Memory B cell (primary cell): ENCODE data around the gene DNAH2.

Source experiments
- ATAC-seq: fragments of 150-1000 bp; cut with Tn5 transposase; 2 replicates; pipeline ENCODE4 v1.10.0; 2021; ENCODE audit warnings: low read depth, mild to moderate bottlenecking, moderate library complexity
- DNase-seq, 2 donors: peaks; one replicate each; pipeline ENCODE4 v3.0.0; 2022; ENCODE audit warnings: low spot score in 2 of 2
- H3K27ac Mint-ChIP-seq: one replicate; pipeline ENCODE4 v1.8.0; 2022; ENCODE audit warnings: mild to moderate bottlenecking, moderate library complexity, mixed read lengths
- H3K27me3 Mint-ChIP-seq: one replicate; pipeline ENCODE4 v1.8.0; 2022; ENCODE audit warnings: mixed read lengths
- H3K36me3 Mint-ChIP-seq: one replicate; pipeline ENCODE4 v1.8.0; 2022; ENCODE audit warnings: mild to moderate bottlenecking, mixed read lengths
- H3K4me1 Mint-ChIP-seq: one replicate; pipeline ENCODE4 v1.8.0; 2022; ENCODE audit warnings: mixed read lengths
- H3K4me3 Mint-ChIP-seq: one replicate; pipeline ENCODE4 v1.8.0; 2022; ENCODE audit warnings: mild to moderate bottlenecking, moderate library complexity, mixed read lengths
- H3K9me3 Mint-ChIP-seq: one replicate; pipeline ENCODE4 v1.8.0; 2022; ENCODE audit warnings: mixed read lengths

DNAH2 gene

GRCh38 chr17:7836596-7837407 lies 119.3 kb downstream of the DNAH2 start:
- H3K27me3 Mint-ChIP-seq, result peaks cover 8% of the 10 kb centered on the region
- peak overlapping the region; percentile 98 for H3K27ac Mint-ChIP-seq
- H3K4me1 Mint-ChIP-seq, result peaks cover 52% of the 10 kb centered on the region
- H3K4me3 Mint-ChIP-seq, result peak overlapping the region; percentile 92
- peaks cover 5% of the 10 kb centered on the region for H3K36me3 Mint-ChIP-seq
- H3K9me3 Mint-ChIP-seq, result no peaks in the 10 kb centered on the region
- no peak for ATAC-seq
- DNase-seq, result no peak

- Mint-ChIP-seq H3K4me3 (peak overlapping the region; percentile 92), H3K4me1 (peaks cover 57% of the 10 kb centered on the region), H3K27ac (peak overlapping the region; percentile 98), H3K27me3 (peaks cover 4% of the 10 kb centered on the region), H3K9me3 (no peaks in the 10 kb centered on the region), H3K36me3 (peaks cover 5% of the 10 kb centered on the region)
- no peak for ATAC-seq
- DNase-seq, result no peak
These were observed 120.0 kb downstream of the DNAH2 start for GRCh38 chr17:7837408-7838088.

DNA sequence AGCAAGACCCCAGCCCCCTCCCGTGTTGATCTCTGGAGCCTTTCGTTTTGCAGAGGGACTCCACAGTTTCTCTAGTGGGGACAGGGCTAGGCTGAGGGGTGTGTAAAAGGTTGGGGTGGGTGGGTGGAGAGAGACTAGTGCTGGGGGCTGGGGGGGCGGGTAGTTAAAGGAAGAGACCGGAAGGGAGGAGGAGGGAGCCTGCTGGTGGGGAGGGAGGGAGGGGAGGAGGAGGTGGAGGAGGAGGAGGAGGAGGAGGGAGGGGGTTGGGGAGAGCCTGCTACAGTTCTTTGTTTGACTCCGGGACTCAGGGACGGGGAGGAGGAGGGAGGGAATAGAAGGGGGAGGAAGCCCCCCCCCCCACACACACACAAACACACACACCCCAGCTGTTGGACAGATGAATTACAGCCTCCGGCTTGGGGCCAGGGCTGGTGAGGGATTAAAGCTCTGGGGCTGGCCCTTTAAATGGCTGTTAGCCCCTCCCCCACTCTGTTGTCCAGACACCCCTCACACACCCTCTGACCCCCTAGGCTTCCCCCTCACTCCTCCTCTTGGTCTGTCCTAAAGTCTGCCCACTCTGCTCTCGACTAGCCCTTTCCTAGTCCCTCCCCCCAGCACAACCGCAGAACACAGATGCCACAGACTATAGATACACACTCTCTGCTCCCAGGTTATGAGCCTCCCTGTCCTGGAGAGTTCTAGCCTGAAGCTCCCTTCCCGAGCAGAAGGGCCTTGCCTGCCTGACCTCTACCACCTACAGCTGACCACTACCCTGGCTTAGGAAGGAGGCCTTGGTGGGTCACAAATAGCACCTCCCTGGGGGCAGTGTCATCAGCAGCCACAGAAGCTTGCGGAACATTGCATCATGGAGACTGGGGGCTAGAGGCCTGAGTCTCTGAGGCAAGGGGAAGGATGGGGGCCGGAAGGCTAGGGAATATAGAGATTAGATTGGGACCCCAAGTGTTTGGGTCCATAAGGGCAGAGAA lies 120.8 kb downstream of the DNAH2 start:
- Mint-ChIP-seq H3K36me3 (peaks cover 5% of the 10 kb centered on the region), H3K27me3 (peaks cover under 1% of the 10 kb centered on the region), H3K4me1 (peaks cover 59% of the 10 kb centered on the region), H3K27ac (peak overlapping the region; percentile 99), H3K4me3 (peak overlapping the region; percentile 40), H3K9me3 (no peaks in the 10 kb centered on the region)
- peak in 1 of 2 donors; percentile 46 for DNase-seq
- no peak for ATAC-seq

DNA sequence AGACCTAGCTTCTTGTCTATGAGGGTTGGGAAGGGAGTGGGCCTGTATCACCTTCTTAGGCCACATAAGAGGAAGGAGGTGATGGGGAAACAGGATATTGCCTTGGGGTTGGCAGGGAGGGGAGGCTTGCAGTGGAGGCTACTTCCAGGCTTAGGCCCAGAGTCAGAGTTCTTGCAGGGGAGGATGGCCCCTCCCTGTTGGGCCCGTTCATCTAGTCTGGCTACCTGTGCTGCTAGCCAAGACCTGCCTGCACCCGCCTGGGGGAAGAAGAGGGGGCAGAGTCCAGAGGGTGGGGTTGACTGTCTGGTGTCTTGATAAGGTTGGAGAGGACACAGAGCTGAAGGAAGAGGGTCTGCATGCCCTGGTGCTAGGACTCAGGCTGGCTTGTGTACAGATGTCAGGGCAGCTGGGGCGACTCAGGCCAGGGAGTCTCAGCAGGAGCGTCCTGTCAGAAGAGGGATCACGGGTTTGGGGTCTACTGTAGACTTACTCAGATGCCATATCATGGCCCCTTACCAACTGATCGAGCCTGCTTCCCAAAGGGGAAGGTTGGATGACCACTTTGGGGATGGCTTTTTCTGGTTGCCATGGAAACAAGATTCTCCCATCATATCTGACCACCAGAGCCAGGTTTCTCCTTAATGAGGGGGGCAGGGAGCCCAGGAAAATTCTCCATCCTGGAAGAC lies 121.8 kb downstream of the DNAH2 start:
- no peak for DNase-seq
- H3K4me1 Mint-ChIP-seq, result peaks cover 57% of the 10 kb centered on the region
- ATAC-seq, result no peak
- no peaks in the 10 kb centered on the region for H3K27me3 Mint-ChIP-seq
- no peaks in the 10 kb centered on the region for H3K9me3 Mint-ChIP-seq
- H3K27ac Mint-ChIP-seq, result peak overlapping the region; percentile 99
- H3K4me3 Mint-ChIP-seq, result no peak overlapping the region
- H3K36me3 Mint-ChIP-seq, result peaks cover 5% of the 10 kb centered on the region

- Mint-ChIP-seq H3K4me3 (no peak overlapping the region), H3K4me1 (peaks cover 56% of the 10 kb centered on the region), H3K27ac (peak overlapping the region; percentile 99), H3K9me3 (no peaks in the 10 kb centered on the region), H3K36me3 (peaks cover 5% of the 10 kb centered on the region), H3K27me3 (no peaks in the 10 kb centered on the region)
- no peak for ATAC-seq
- no peak for DNase-seq
These were observed 122.3 kb downstream of the DNAH2 start for GRCh38 chr17:7839876-7840261.

DNA sequence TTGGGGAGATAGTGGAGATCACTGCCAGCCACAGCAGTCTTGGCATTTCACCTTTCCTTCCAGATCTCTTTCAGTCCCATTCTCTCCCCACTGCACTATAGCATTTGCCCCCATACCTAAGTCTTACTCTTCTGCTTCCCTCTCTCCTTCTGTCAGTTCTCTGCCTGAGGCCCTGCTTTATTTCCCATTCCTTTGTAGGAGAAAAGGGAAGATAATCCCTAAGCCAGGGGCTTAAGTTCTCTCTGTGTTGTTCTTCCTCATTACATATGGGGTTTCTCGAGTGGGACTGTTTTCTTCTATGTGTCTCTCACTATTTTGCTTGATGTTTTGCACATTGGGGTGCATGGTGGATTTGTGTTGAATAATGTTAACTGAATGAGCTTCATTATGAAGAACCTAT lies 122.9 kb downstream of the DNAH2 start:
- Mint-ChIP-seq H3K27me3 (no peaks in the 10 kb centered on the region), H3K4me3 (peak overlapping the region; percentile 97), H3K27ac (peak overlapping the region; percentile 99), H3K4me1 (peaks cover 56% of the 10 kb centered on the region), H3K9me3 (no peaks in the 10 kb centered on the region), H3K36me3 (peaks cover 5% of the 10 kb centered on the region)
- no peak for ATAC-seq
- no peak for DNase-seq

DNA sequence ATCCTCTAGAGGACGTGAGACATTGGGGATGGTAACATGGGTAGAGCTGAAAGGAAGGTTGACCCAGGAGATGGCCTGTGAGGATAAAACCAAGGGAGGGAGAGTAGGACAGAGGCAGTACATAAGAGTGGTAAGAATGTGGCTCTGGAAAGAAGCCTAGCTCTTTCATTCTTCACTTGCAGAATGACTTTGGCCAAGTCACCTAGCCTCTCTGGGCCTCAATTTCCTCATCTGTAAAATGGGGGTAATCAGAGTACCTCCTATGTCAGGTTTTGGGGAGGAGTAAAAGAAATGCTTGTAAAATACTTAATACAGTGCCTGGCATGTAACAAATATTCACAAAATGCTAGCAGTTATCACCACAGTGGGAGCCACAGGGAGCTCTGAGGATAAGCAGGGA lies 123.3 kb downstream of the DNAH2 start:
- Mint-ChIP-seq H3K36me3 (peaks cover 5% of the 10 kb centered on the region), H3K9me3 (no peaks in the 10 kb centered on the region), H3K4me1 (peaks cover 59% of the 10 kb centered on the region), H3K27me3 (no peaks in the 10 kb centered on the region), H3K27ac (peak overlapping the region; percentile 99), H3K4me3 (peak overlapping the region; percentile 97)
- ATAC-seq (no peak), DNase-seq (no peak)

DNA sequence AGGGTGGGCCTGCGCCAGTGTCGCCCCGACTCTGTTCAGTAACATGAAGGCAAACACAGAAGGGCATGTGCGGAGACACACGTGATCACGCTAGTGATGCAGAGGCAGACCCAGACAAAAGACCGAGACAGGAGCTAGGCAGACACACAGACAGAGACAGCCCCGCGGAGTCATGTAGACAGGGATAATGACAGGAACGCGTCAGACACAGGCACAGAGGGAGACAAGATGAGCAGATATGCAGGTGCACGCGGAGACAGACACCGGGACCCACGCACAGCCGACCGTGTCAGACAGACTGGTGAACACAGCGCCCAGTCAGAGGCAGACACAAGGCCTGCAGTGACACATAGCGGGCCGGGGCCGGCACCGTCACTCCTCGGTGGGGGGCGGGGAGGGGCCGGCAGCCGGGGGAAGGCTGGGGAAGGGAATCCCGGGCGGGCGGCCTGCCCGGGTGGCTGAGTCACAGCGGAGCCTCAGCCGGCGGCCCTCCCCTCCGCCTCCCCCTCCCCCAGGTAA lies 123.9 kb downstream of the DNAH2 start:
- Mint-ChIP-seq H3K36me3 (peaks cover 5% of the 10 kb centered on the region), H3K4me1 (peaks cover 56% of the 10 kb centered on the region)
- ATAC-seq, result peak; percentile 27

DNA sequence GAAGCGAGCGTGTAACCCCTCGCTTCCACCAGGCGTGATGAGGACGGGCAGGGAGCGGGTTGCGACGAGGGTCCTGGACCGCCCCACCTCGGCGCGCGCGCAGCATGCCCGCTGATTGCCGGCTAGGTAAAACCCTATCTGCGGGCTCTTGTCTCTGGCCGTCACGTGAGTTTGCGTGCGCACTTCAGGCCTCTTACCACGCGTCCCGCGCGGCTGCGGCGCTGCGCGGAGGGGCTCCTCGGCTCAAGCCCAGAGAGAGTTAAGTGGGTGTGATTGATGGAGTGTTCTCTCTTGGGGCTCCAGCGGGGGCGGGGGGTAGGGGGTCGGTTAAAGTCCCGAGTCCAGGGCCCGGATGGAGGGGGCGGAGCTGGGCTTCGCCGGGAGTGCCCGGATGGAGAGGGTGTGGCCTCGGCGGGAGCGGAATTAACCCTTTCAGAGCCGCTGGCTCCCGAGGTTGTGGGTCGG lies 124.4 kb downstream of the DNAH2 start:
- Mint-ChIP-seq H3K4me3 (peak overlapping the region; percentile 97), H3K36me3 (peaks cover 8% of the 10 kb centered on the region), H3K4me1 (peaks cover 53% of the 10 kb centered on the region), H3K9me3 (no peaks in the 10 kb centered on the region), H3K27me3 (no peaks in the 10 kb centered on the region), H3K27ac (peak overlapping the region; percentile 99)
- DNase-seq, result peak; percentile 84 to 94
- peak; percentile 28 for ATAC-seq

More for the DNA sequence above, 123.9 kb downstream of the DNAH2 start:
- Mint-ChIP-seq H3K4me3 (peak overlapping the region; percentile 97), H3K27ac (peak overlapping the region; percentile 99), H3K9me3 (no peaks in the 10 kb centered on the region), H3K27me3 (no peaks in the 10 kb centered on the region)
- DNase-seq, result peak; percentile 82 to 87

GRCh38 chr17:7842380-7843256 lies 125.1 kb downstream of the DNAH2 start:
- ATAC-seq (peak; percentile 50), DNase-seq (peak in 1 of 2 donors; percentile 97)

GRCh38 chr17:7843257-7843535 lies 125.7 kb downstream of the DNAH2 start:
- H3K27ac Mint-ChIP-seq, result peak overlapping the region; percentile 99
- H3K4me3 Mint-ChIP-seq, result peak overlapping the region; percentile 97
- H3K4me1 Mint-ChIP-seq, result peaks cover 46% of the 10 kb centered on the region
- DNase-seq (peak in 1 of 2 donors; percentile 79), ATAC-seq (no peak)
- H3K9me3 Mint-ChIP-seq, result no peaks in the 10 kb centered on the region
- peaks cover 11% of the 10 kb centered on the region for H3K36me3 Mint-ChIP-seq
- no peaks in the 10 kb centered on the region for H3K27me3 Mint-ChIP-seq

More at GRCh38 chr17:7842380-7843256, 125.1 kb downstream of the DNAH2 start:
- H3K36me3 Mint-ChIP-seq, result peaks cover 10% of the 10 kb centered on the region
- H3K4me1 Mint-ChIP-seq, result peaks cover 47% of the 10 kb centered on the region
- H3K27ac Mint-ChIP-seq, result peak overlapping the region; percentile 99
- H3K9me3 Mint-ChIP-seq, result no peaks in the 10 kb centered on the region
- H3K4me3 Mint-ChIP-seq, result peak overlapping the region; percentile 97
- no peaks in the 10 kb centered on the region for H3K27me3 Mint-ChIP-seq

GRCh38 chr17:7843536-7844291 lies 126.2 kb downstream of the DNAH2 start:
- H3K9me3 Mint-ChIP-seq, result no peaks in the 10 kb centered on the region
- H3K4me3 Mint-ChIP-seq, result peak overlapping the region; percentile 97
- DNase-seq (peak; percentile 93 to 94), ATAC-seq (peak; percentile 26)
- peak overlapping the region; percentile 99 for H3K27ac Mint-ChIP-seq
- no peaks in the 10 kb centered on the region for H3K27me3 Mint-ChIP-seq
- H3K4me1 Mint-ChIP-seq, result peaks cover 42% of the 10 kb centered on the region
- peaks cover 13% of the 10 kb centered on the region for H3K36me3 Mint-ChIP-seq
